HepG2 (cell line): ENCODE data around the gene XRCC3. TPM values are rescaled to one million over a fixed set of nuclear protein-coding genes. Genes with fewer than 3 reads are reported as not detected.

Experiments
- ATAC-seq: fragments of 200-7000 bp; cut with Tn5 transposase; 3 replicates; pipeline ENCODE4 v1.9.1; 2020; ENCODE audit warnings: mild to moderate bottlenecking, moderate library complexity
- BruUV-seq: library from RNA; stranded (reverse); fragments of 400-500 nt; replicated peaks from 2 replicates; lab custom pipeline; 2021; lab: Mats Ljungman, UMichigan
- CTCF ChIA-PET: fragments of 300-600 bp; formaldehyde crosslinking; extraction: SDS; loops from one replicate; lab custom pipeline; 2021; ENCODE audit warnings: low total read pairs, inconsistent platforms, low intra/inter-chr PET ratio; lab: Yijun Ruan, JAX
- POLR2A ChIA-PET: fragments of 350-600 bp; sonication (Branson Sonifier 250); formaldehyde crosslinking; loops from one replicate; lab custom pipeline; 2020; ENCODE audit warnings: antibody characterized with exemption, inconsistent platforms; lab: Yijun Ruan, JAX
- DNase-seq: peaks from one replicate; pipeline ENCODE4 v3.0.0-alpha.2; 2015; ENCODE audit warnings: low spot score
- FAIRE-seq: peaks from 3 replicates; lab custom pipeline; 2011; peaks lifted over from hg19 to GRCh38; lab: Jason Lieb, UNC
- H2AFZ ChIP-seq: one replicate; pipeline ENCODE4 v1.6.1; 2011; ENCODE audit warnings: low read length, inconsistent platforms
- H3K27ac ChIP-seq: fragments of 300-600 bp; 3 replicates; pipeline ENCODE4 v1.8.0; 2011; ENCODE audit warnings: mixed run types, mild to moderate bottlenecking, mixed read lengths, low read length, inconsistent platforms; ENCODE audit not compliant: insufficient read depth; ENCODE audit errors: extremely low read length
- H3K27me3 ChIP-seq, 2 experiments: fragments of 200-600 bp in 1 of 2; 2 replicates in 1 of 2; 3 replicates in 1 of 2; pipeline versions ENCODE4 v1.6.0 to v1.8.0; 2011; ENCODE audit warnings: low read length in 2 of 2, mild to moderate bottlenecking in 2 of 2, moderate library complexity in 2 of 2, inconsistent platforms in 1 of 2; ENCODE audit not compliant: insufficient read depth in 2 of 2, control insufficient read depth in 1 of 2
- H3K36me3 ChIP-seq, 2 experiments: fragments of 200-600 bp in 1 of 2; replicated peaks in 1 of 2; 2 replicates in 1 of 2; 3 replicates in 1 of 2; pipeline versions ENCODE4 v1.5.1 to v1.8.0; 2011; ENCODE audit warnings: low read length in 2 of 2, inconsistent platforms in 1 of 2; ENCODE audit not compliant: insufficient read depth in 2 of 2, control insufficient read depth in 1 of 2
- H3K4me1 ChIP-seq: 2 replicates; pipeline ENCODE4 v1.5.1; 2012; ENCODE audit warnings: low read length, inconsistent platforms; ENCODE audit not compliant: insufficient read depth
- H3K4me2 ChIP-seq: 2 replicates; pipeline ENCODE4 v1.6.0; 2011; ENCODE audit warnings: low read depth, low read length, inconsistent platforms
- H3K4me3 ChIP-seq, 3 experiments: fragments of 200-600 bp in 1 of 3; sonication (generic), shearing (Covaris generic) in 1 of 3; replicated peaks in 1 of 3; 2 replicates each; pipeline ENCODE4 v1.5.1; 2011 to 2016; ENCODE audit warnings: low read length in 3 of 3, inconsistent platforms in 2 of 3, low read depth in 2 of 3, mild to moderate bottlenecking in 2 of 3, control low read depth in 1 of 3, mixed read lengths in 1 of 3; ENCODE audit not compliant: insufficient read depth in 1 of 3
- H3K79me2 ChIP-seq: one replicate; pipeline ENCODE4 v1.6.1; 2011; ENCODE audit warnings: low read length, inconsistent platforms; ENCODE audit not compliant: insufficient read depth
- H3K9ac ChIP-seq: 2 replicates; pipeline ENCODE4 v1.6.0; 2011; ENCODE audit warnings: mild to moderate bottlenecking, low read depth, low read length, inconsistent platforms; ENCODE audit not compliant: insufficient read depth
- H3K9me3 ChIP-seq: 2 replicates; pipeline ENCODE4 v1.5.1; 2012; ENCODE audit warnings: mild to moderate bottlenecking, low read length
- H4K20me1 ChIP-seq: 2 replicates; pipeline ENCODE4 v1.6.0; 2011; ENCODE audit warnings: inconsistent platforms, mild to moderate bottlenecking, low read length, moderate library complexity; ENCODE audit not compliant: insufficient read depth
- EP300 ChIP-seq, 3 experiments: sonication (generic) in 1 of 3; formaldehyde crosslinking in 1 of 3; IDR thresholded peaks; 2 replicates each; pipeline versions ENCODE4 v1.5.1 to v1.6.1; 2011 to 2020; ENCODE audit warnings: low read depth in 2 of 3, low read length in 2 of 3, borderline replicate concordance in 1 of 3, improper control_type of control experiment in 1 of 3, mild to moderate bottlenecking in 1 of 3, missing genetic modification reagents in 1 of 3, moderate library complexity in 1 of 3
- SMARCE1 ChIP-seq: fragments of 450-650 bp; IDR thresholded peaks from 2 replicates; pipeline ENCODE4 v1.6.1; 2017; ENCODE audit warnings: borderline replicate concordance
- TCF7 ChIP-seq: sonication (generic); IDR thresholded peaks from 2 replicates; pipeline ENCODE4 v1.6.1; 2016; ENCODE audit warnings: antibody characterized with exemption, low read depth
- ZNF501 ChIP-seq: sonication (generic); formaldehyde crosslinking; IDR thresholded peaks from 2 replicates; pipeline ENCODE4 v1.5.1; 2020; ENCODE audit warnings: mild to moderate bottlenecking, moderate library complexity, missing genetic modification reagents
- ZNF768 ChIP-seq: sonication (generic); formaldehyde crosslinking; IDR thresholded peaks from 2 replicates; pipeline ENCODE4 v1.4.0; 2020; ENCODE audit warnings: missing genetic modification reagents
- ZNF83 ChIP-seq: sonication (generic); formaldehyde crosslinking; IDR thresholded peaks from 2 replicates; pipeline ENCODE4 v1.4.0; 2020; ENCODE audit warnings: missing genetic modification reagents, mild to moderate bottlenecking, borderline replicate concordance
- WGBS: methylation state at CpG from one replicate; pipeline ENCODE4 v1.1.6; 2017; ENCODE audit warnings: low lambda C conversion rate; 5-methylcytosine and 5-hydroxymethylcytosine counted together
- in situ Hi-C: cut with HindIII; loops from 2 replicates; pipeline ENCODE4 v1.10.0; 2017; ENCODE audit warnings: low pct_unique_long_range_greater_than_20kb; ENCODE audit not compliant: extremely low pct_ligation_motif_present
- intact Hi-C: fragments of 100-400 bp; cut with micrococcal nuclease; formaldehyde crosslinking; loops from one replicate; pipeline ENCODE4 v1.10.0; 2022; ENCODE audit not compliant: unreplicated experiment
- polyA plus RNA-seq, 8 experiments: library from polyadenylated mRNA; depleted of rRNA in 3 of 8; stranded (reverse) in 7 of 8; unstranded in 1 of 8; fragments of >200 nt; fragmentation: Illumina TruSeq in 4 of 8; extraction: Trizol in 4 of 8; gene quantifications; 2 replicates each; pipeline versions ENCODE4 v1.2.1 to v1.2.3, GENCODE V29; 2011 to 2016; ENCODE audit warnings: low read depth in 4 of 8, missing spikeins in 1 of 8, mixed read lengths in 1 of 8; ENCODE audit not compliant: insufficient read depth in 1 of 8
- total RNA-seq, 5 experiments: library from RNA; depleted of rRNA; stranded (reverse); fragments of >200 nt; fragmentation: Illumina TruSeq; extraction: Trizol; gene quantifications; 2 replicates each; pipeline ENCODE4 v1.2.3, GENCODE V29; 2016; ENCODE audit warnings: low read depth in 1 of 5
- TF ChIP-seq, protein P1 (sequence below): sonication (generic); formaldehyde crosslinking; IDR thresholded peaks from 2 replicates; pipeline ENCODE4 v1.4.0; 2020; ENCODE audit warnings: mild to moderate bottlenecking, missing genetic modification reagents

The XRCC3 gene
- total and polyA plus RNA-seq, 2 of the 13 experiments (the other 11 are each of a cell fraction or from before 2014, with no cell fraction given) = 5.4 to 25.8 TPM

DNA sequence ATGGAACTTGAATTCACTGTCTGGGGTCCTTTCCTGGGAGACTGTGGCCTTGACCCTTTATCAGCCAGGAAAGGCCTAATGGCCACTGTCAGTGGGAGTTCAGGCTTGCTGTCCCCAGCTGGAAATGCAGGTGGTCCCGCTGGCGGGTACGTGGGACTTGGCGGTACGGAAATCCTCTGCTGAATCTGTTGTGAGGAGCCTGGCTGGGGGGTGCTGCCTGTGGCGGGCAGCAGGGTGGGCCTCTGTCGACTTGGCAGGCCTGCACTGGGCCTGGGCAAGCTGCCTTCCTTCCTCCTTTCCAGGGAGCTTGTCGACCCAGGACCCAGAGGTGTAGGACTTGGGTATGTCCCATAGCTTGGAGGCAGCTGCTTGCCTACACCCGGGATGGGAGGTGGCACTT lies 26.6 kb upstream of the XRCC3 start:
- Histone ChIP-seq H3K79me2 (no peaks in the 10 kb centered on the region), H3K9me3 (no peaks in the 10 kb centered on the region), H4K20me1 (no peaks in the 10 kb centered on the region), H3K4me3 (no peak overlapping the region), H3K36me3 (peaks cover 9 to 28% of the 10 kb centered on the region in 2 experiments; a peak in 3 of 5 replicates), H3K9ac (no peak overlapping the region), H3K27ac (no peak overlapping the region), H2AFZ (no peak overlapping the region), H3K27me3 (no peaks in the 10 kb centered on the region), H3K4me1 (peaks cover 26% of the 10 kb centered on the region), H3K4me2 (no peak overlapping the region)
- WGBS = 100% methylated on average over 1 of the region's 9 CpGs
- intact Hi-C loops (no loop called here), in situ Hi-C loops (no loop called here)
- BruUV-seq = no TSS peak
- ATAC-seq (no peak), FAIRE-seq (no peak), DNase-seq (no peak)
- CTCF ChIA-PET = no interaction called here
- POLR2A ChIA-PET = no interaction called here
- no peak for TF ChIP-seq ZNF501
- no peak for TF ChIP-seq EP300 (IDR thresholded peaks at IDR 0.05; ENCODE audit: low read depth in 2 of 2, low read length in 2 of 2)
- no peak for TF ChIP-seq EP300 (CRISPR knock-in tag; IDR thresholded peaks at IDR 0.05; ENCODE audit: borderline replicate concordance)
- TF ChIP-seq, protein P1, sequence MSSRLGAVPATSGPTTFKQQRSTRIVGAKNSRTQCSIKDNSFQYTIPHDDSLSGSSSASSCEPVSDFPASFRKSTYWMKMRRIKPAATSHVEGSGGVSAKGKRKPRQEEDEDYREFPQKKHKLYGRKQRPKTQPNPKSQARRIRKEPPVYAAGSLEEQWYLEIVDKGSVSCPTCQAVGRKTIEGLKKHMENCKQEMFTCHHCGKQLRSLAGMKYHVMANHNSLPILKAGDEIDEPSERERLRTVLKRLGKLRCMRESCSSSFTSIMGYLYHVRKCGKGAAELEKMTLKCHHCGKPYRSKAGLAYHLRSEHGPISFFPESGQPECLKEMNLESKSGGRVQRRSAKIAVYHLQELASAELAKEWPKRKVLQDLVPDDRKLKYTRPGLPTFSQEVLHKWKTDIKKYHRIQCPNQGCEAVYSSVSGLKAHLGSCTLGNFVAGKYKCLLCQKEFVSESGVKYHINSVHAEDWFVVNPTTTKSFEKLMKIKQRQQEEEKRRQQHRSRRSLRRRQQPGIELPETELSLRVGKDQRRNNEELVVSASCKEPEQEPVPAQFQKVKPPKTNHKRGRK = no peak
- no peak for TF ChIP-seq ZNF768
- TF ChIP-seq ZNF83 = no peak
- no peak for TF ChIP-seq SMARCE1
- no peak for TF ChIP-seq TCF7
